GM18519 (cell line): ENCODE data around the gene PIK3CB.
"Not testable (repeated sequence)": the region's sequence is repeated elsewhere in the genome, so short reads cannot be mapped to it uniquely, and the experiment has no call there.

Experiments used
- ATAC-seq: cut with Tn5 transposase; IDR thresholded peaks from one replicate; pipeline ENCODE4 v1.9.1; 2021; ENCODE audit warnings: mild to moderate bottlenecking, moderate library complexity; ENCODE audit not compliant: unreplicated experiment, low FRiP score

Gene PIK3CB

GRCh38 chr3:138848696-138849095 is 14.0 kb upstream of the PIK3CB start:
- ATAC-seq = no peak

GRCh38 chr3:138846824-138847223 is 12.1 kb upstream of the PIK3CB start:
- not testable (repeated sequence) for ATAC-seq

- ATAC-seq = no peak
These were observed 11.6 kb upstream of the PIK3CB start for GRCh38 chr3:138846262-138846791.

GRCh38 chr3:138845771-138846173 is 11.0 kb upstream of the PIK3CB start:
- no peak for ATAC-seq

GRCh38 chr3:138845181-138845601 is 10.5 kb upstream of the PIK3CB start:
- ATAC-seq = no peak

GRCh38 chr3:138842483-138843188 is 7.9 kb upstream of the PIK3CB start:
- peak; percentile 54 for ATAC-seq

- not testable (repeated sequence) for ATAC-seq
These were observed 3.7 kb upstream of the PIK3CB start for GRCh38 chr3:138838385-138838784.

GRCh38 chr3:138835846-138836245 is 1.1 kb upstream of the PIK3CB start:
- not testable (repeated sequence) for ATAC-seq

GRCh38 chr3:138835397-138835757 is 649 bp upstream of the PIK3CB start:
- ATAC-seq = no peak

- no peak for ATAC-seq
These were observed 681 bp downstream of the PIK3CB start for GRCh38 chr3:138833899-138834595.

GRCh38 chr3:138832473-138833057 is 2.2 kb downstream of the PIK3CB start:
- ATAC-seq = not testable (repeated sequence)

GRCh38 chr3:138829886-138830510 is 4.7 kb downstream of the PIK3CB start:
- no peak for ATAC-seq

GRCh38 chr3:138829097-138829496 is 5.6 kb downstream of the PIK3CB start:
- no peak for ATAC-seq

- ATAC-seq = no peak
These were observed 7.5 kb downstream of the PIK3CB start for GRCh38 chr3:138827222-138827621.

GRCh38 chr3:138825336-138825735 is 9.4 kb downstream of the PIK3CB start:
- no peak for ATAC-seq

- no peak for ATAC-seq
These were observed 10.6 kb downstream of the PIK3CB start for GRCh38 chr3:138824114-138824506.

GRCh38 chr3:138820379-138820778 is 14.3 kb downstream of the PIK3CB start:
- not testable (repeated sequence) for ATAC-seq

- no peak for ATAC-seq
These were observed 16.4 kb downstream of the PIK3CB start for GRCh38 chr3:138818185-138818860.

GRCh38 chr3:138817695-138818094 is 17.0 kb downstream of the PIK3CB start:
- ATAC-seq = no peak

- no peak for ATAC-seq
These were observed 21.9 kb downstream of the PIK3CB start for GRCh38 chr3:138812806-138813205.
